Measurements from ENCODE around the gene PCDH9.

The PCDH9 gene

GRCh38 chr13:66948910-66949309 lies 281.2 kb downstream of the PCDH9 start:
- Histone ChIP-seq H2BK5ac (ENCODE audit: low read depth, low read length, poor library complexity) (no peak overlapping the region), H3K9me3 (ENCODE audit: insufficient read depth, low read depth, low read length) (no peaks in the 10 kb centered on the region), H2AK5ac (ENCODE audit: low read length) (no peak overlapping the region), H3K23ac (ENCODE audit: low read length) (no peak overlapping the region), H3K4ac (ENCODE audit: low read depth, low read length) (no peak overlapping the region), H2AFZ (ENCODE audit: insufficient read depth, low read length, poor library complexity) (no peak overlapping the region), H4K8ac (ENCODE audit: low read depth, low read length) (no peak overlapping the region), H3K4me2 (ENCODE audit: low read length) (no peak overlapping the region), H3K79me1 (ENCODE audit: low read length) (no peaks in the 10 kb centered on the region), H3K79me2 (ENCODE audit: control insufficient read depth, insufficient read depth, low read length, poor library complexity) (no peaks in the 10 kb centered on the region), H4K91ac (ENCODE audit: low read depth, low read length) (no peak overlapping the region), H4K12ac (ENCODE audit: low read depth, low read length) (no peak overlapping the region), H2BK12ac (ENCODE audit: low read length) (no peak overlapping the region), H3K14ac (ENCODE audit: low read length) (no peak overlapping the region), H3K4me3 (ENCODE audit: low read depth, low read length) (no peak overlapping the region), H3K27me3 (ENCODE audit: insufficient read depth, low read length) (no peaks in the 10 kb centered on the region), H3K4me1 (ENCODE audit: control insufficient read depth in 1 of 2, insufficient read depth in 2 of 2, low read length in 2 of 2) (no peaks in the 10 kb centered on the region), H3K27ac (ENCODE audit: low read depth, low read length) (no peak overlapping the region), H3K18ac (ENCODE audit: low read length) (no peak overlapping the region), H2BK120ac (ENCODE audit: insufficient read depth, low read length, poor library complexity) (no peak overlapping the region), H3K36me3 (ENCODE audit: control insufficient read depth in 1 of 2, insufficient read depth in 2 of 2, low read length in 2 of 2) (no peaks in the 10 kb centered on the region), H3K9ac (ENCODE audit: low read length) (no peak overlapping the region)
- no CpG with 5 or more reads among the region's 6 CpGs for WGBS (ENCODE audit: extremely low coverage, insufficient coverage, insufficient read length)
- DNase-seq, result no peak

- no peak overlapping the region for H3K9ac ChIP-seq (ENCODE audit: low read length)
- no peak overlapping the region for H4K12ac ChIP-seq (ENCODE audit: low read depth, low read length)
- H3K9me3 ChIP-seq (ENCODE audit: insufficient read depth, low read depth, low read length), result no peaks in the 10 kb centered on the region
- no peaks in the 10 kb centered on the region for H3K79me1 ChIP-seq (ENCODE audit: low read length)
- H3K4me3 ChIP-seq (ENCODE audit: low read depth, low read length), result no peak overlapping the region
- no peaks in the 10 kb centered on the region for H3K79me2 ChIP-seq (ENCODE audit: control insufficient read depth, insufficient read depth, low read length, poor library complexity)
- no peaks in the 10 kb centered on the region for H3K27me3 ChIP-seq (ENCODE audit: insufficient read depth, low read length)
- H3K4ac ChIP-seq (ENCODE audit: low read depth, low read length), result no peak overlapping the region
- H3K27ac ChIP-seq (ENCODE audit: low read depth, low read length), result no peak overlapping the region
- no peak overlapping the region for H2BK12ac ChIP-seq (ENCODE audit: low read length)
- H3K23ac ChIP-seq (ENCODE audit: low read length), result no peak overlapping the region
- H2AK5ac ChIP-seq (ENCODE audit: low read length), result no peak overlapping the region
- DNase-seq, result no peak
- H2AFZ ChIP-seq (ENCODE audit: insufficient read depth, low read length, poor library complexity), result no peak overlapping the region
- H3K4me1 ChIP-seq (ENCODE audit: control insufficient read depth in 1 of 2, insufficient read depth in 2 of 2, low read length in 2 of 2), result no peaks in the 10 kb centered on the region
- no peak overlapping the region for H2BK5ac ChIP-seq (ENCODE audit: low read depth, low read length, poor library complexity)
- H3K18ac ChIP-seq (ENCODE audit: low read length), result no peak overlapping the region
- H4K8ac ChIP-seq (ENCODE audit: low read depth, low read length), result no peak overlapping the region
- no peak overlapping the region for H3K14ac ChIP-seq (ENCODE audit: low read length)
- H3K4me2 ChIP-seq (ENCODE audit: low read length), result no peak overlapping the region
- no peaks in the 10 kb centered on the region for H3K36me3 ChIP-seq (ENCODE audit: control insufficient read depth in 1 of 2, insufficient read depth in 2 of 2, low read length in 2 of 2)
- H4K91ac ChIP-seq (ENCODE audit: low read depth, low read length), result no peak overlapping the region
- H2BK120ac ChIP-seq (ENCODE audit: insufficient read depth, low read length, poor library complexity), result no peak overlapping the region
- no CpG with 5 or more reads among the region's 3 CpGs for WGBS (ENCODE audit: extremely low coverage, insufficient coverage, insufficient read length)
Observed at GRCh38 chr13:66943530-66943929, 286.6 kb downstream of the PCDH9 start.

GRCh38 chr13:66940113-66940512 lies 290.0 kb downstream of the PCDH9 start:
- Histone ChIP-seq H3K79me2 (ENCODE audit: control insufficient read depth, insufficient read depth, low read length, poor library complexity) (no peaks in the 10 kb centered on the region), H4K8ac (ENCODE audit: low read depth, low read length) (no peak overlapping the region), H3K23ac (ENCODE audit: low read length) (no peak overlapping the region), H3K4me2 (ENCODE audit: low read length) (no peak overlapping the region), H3K9me3 (ENCODE audit: insufficient read depth, low read depth, low read length) (no peaks in the 10 kb centered on the region), H2BK120ac (ENCODE audit: insufficient read depth, low read length, poor library complexity) (no peak overlapping the region), H3K4me1 (ENCODE audit: control insufficient read depth in 1 of 2, insufficient read depth in 2 of 2, low read length in 2 of 2) (no peaks in the 10 kb centered on the region), H3K14ac (ENCODE audit: low read length) (no peak overlapping the region), H3K27ac (ENCODE audit: low read depth, low read length) (no peak overlapping the region), H2AFZ (ENCODE audit: insufficient read depth, low read length, poor library complexity) (no peak overlapping the region), H2BK5ac (ENCODE audit: low read depth, low read length, poor library complexity) (no peak overlapping the region), H4K12ac (ENCODE audit: low read depth, low read length) (no peak overlapping the region), H2BK12ac (ENCODE audit: low read length) (no peak overlapping the region), H3K4ac (ENCODE audit: low read depth, low read length) (no peak overlapping the region), H3K27me3 (ENCODE audit: insufficient read depth, low read length) (no peaks in the 10 kb centered on the region), H3K4me3 (ENCODE audit: low read depth, low read length) (no peak overlapping the region), H3K9ac (ENCODE audit: low read length) (no peak overlapping the region), H3K18ac (ENCODE audit: low read length) (no peak overlapping the region), H3K36me3 (ENCODE audit: control insufficient read depth in 1 of 2, insufficient read depth in 2 of 2, low read length in 2 of 2) (no peaks in the 10 kb centered on the region), H2AK5ac (ENCODE audit: low read length) (no peak overlapping the region), H4K91ac (ENCODE audit: low read depth, low read length) (no peak overlapping the region), H3K79me1 (ENCODE audit: low read length) (no peaks in the 10 kb centered on the region)
- no peak for DNase-seq
- WGBS (ENCODE audit: extremely low coverage, insufficient coverage, insufficient read length), result no CpG with 5 or more reads among the region's 4 CpGs

- Histone ChIP-seq H3K36me3 (ENCODE audit: control insufficient read depth in 1 of 2, insufficient read depth in 2 of 2, low read length in 2 of 2) (no peaks in the 10 kb centered on the region), H3K14ac (ENCODE audit: low read length) (no peak overlapping the region), H3K9ac (ENCODE audit: low read length) (no peak overlapping the region), H3K9me3 (ENCODE audit: insufficient read depth, low read depth, low read length) (no peaks in the 10 kb centered on the region), H3K4me3 (ENCODE audit: low read depth, low read length) (no peak overlapping the region), H3K18ac (ENCODE audit: low read length) (no peak overlapping the region), H4K8ac (ENCODE audit: low read depth, low read length) (no peak overlapping the region), H4K91ac (ENCODE audit: low read depth, low read length) (no peak overlapping the region), H3K4me1 (ENCODE audit: control insufficient read depth in 1 of 2, insufficient read depth in 2 of 2, low read length in 2 of 2) (no peaks in the 10 kb centered on the region), H3K79me1 (ENCODE audit: low read length) (no peaks in the 10 kb centered on the region), H3K27ac (ENCODE audit: low read depth, low read length) (no peak overlapping the region), H2AFZ (ENCODE audit: insufficient read depth, low read length, poor library complexity) (no peak overlapping the region), H3K79me2 (ENCODE audit: control insufficient read depth, insufficient read depth, low read length, poor library complexity) (no peaks in the 10 kb centered on the region), H2BK12ac (ENCODE audit: low read length) (no peak overlapping the region), H4K12ac (ENCODE audit: low read depth, low read length) (no peak overlapping the region), H3K4ac (ENCODE audit: low read depth, low read length) (no peak overlapping the region), H3K23ac (ENCODE audit: low read length) (no peak overlapping the region), H3K27me3 (ENCODE audit: insufficient read depth, low read length) (no peaks in the 10 kb centered on the region), H2AK5ac (ENCODE audit: low read length) (no peak overlapping the region), H2BK120ac (ENCODE audit: insufficient read depth, low read length, poor library complexity) (no peak overlapping the region), H2BK5ac (ENCODE audit: low read depth, low read length, poor library complexity) (no peak overlapping the region), H3K4me2 (ENCODE audit: low read length) (no peak overlapping the region)
- DNase-seq, result no peak
- no CpG with 5 or more reads among the region's 5 CpGs for WGBS (ENCODE audit: extremely low coverage, insufficient coverage, insufficient read length)
Observed at GRCh38 chr13:66937423-66937822, 292.7 kb downstream of the PCDH9 start.

Data from trophoblast cell (in vitro differentiated cells and primary cell).